Prostate gland (tissue), 2 donors: ENCODE data around the gene CENPP.

ENCODE experiments used
- CTCF ChIP-seq, 4 experiments: fragments of 200-600 bp in 2 of 4; fragments of 450-650 bp in 2 of 4; sonication (generic) in 2 of 4; IDR thresholded peaks; 1 replicate in 3 of 4; 2 replicates in 1 of 4; pipeline ENCODE4 v1.5.1; 2016 to 2019; ENCODE audit warnings: antibody characterized with exemption in 4 of 4, mild to moderate bottlenecking in 2 of 4, moderate library complexity in 2 of 4
- POLR2A ChIP-seq: fragments of 450-650 bp; IDR thresholded peaks from one replicate; pipeline ENCODE4 v1.6.1; 2016; ENCODE audit warnings: antibody characterized with exemption, mild to moderate bottlenecking

GRCh38 chr9:92299116-92299515 lies 26.6 kb upstream of the CENPP start:
- TF ChIP-seq CTCF (IDR thresholded peaks at IDR 0.05) = no peak
- TF ChIP-seq POLR2A = no peak
